Right lobe of liver (tissue), 6 donors: Measurements from ENCODE around the gene SLCO3A1. TPM values are rescaled to one million over a fixed set of nuclear protein-coding genes. Genes with fewer than 3 reads are reported as not detected.

ENCODE experiments used
- ATAC-seq, 4 donors: fragments of 200-7000 bp; cut with Tn5 transposase; one replicate each; pipeline ENCODE4 v1.9.1; 2020; ENCODE audit warnings: mild to moderate bottlenecking in 4 of 4, moderate library complexity in 4 of 4
- DNase-seq, 3 donors: peaks; one replicate each; pipeline ENCODE4 v3.0.0-alpha.2; 2020
- H3K27ac ChIP-seq, 3 donors: fragments of 200-600 bp; one replicate each; pipeline ENCODE4 v1.8.0; 2022
- H3K27me3 ChIP-seq, 2 donors: fragments of 200-600 bp; one replicate each; pipeline ENCODE4 v1.8.0; 2022
- H3K36me3 ChIP-seq, 4 donors: fragments of 200-600 bp; sonication (generic) in 1 of 4; one replicate each; pipeline versions ENCODE4 v1.5.1 to v1.8.0; 2017 to 2022; ENCODE audit warnings: control low read depth in 1 of 4
- H3K4me1 ChIP-seq, 4 donors: fragments of 200-600 bp; sonication (generic) in 1 of 4; one replicate each; pipeline versions ENCODE4 v1.5.1 to v1.8.0; 2017 to 2022; ENCODE audit warnings: control low read depth in 1 of 4
- H3K4me3 ChIP-seq, 3 donors: fragments of 200-600 bp; one replicate each; pipeline ENCODE4 v1.8.0; 2022
- H3K9me3 ChIP-seq, 4 donors: fragments of 200-600 bp; sonication (generic) in 1 of 4; one replicate each; pipeline versions ENCODE4 v1.5.1 to v1.8.0; 2017 to 2022; ENCODE audit warnings: control low read depth in 1 of 4
- POLR2A ChIP-seq: fragments of 450-650 bp; IDR thresholded peaks from one replicate; pipeline ENCODE4 v1.6.1; 2017; ENCODE audit warnings: antibody characterized with exemption, mild to moderate bottlenecking
- WGBS: methylation state at CpG from one replicate; pipeline ENCODE4 v1.1.6; 2018; ENCODE audit warnings: low coverage, low lambda C conversion rate; ENCODE audit not compliant: insufficient coverage; ENCODE audit errors: missing lambda C conversion rate; 5-methylcytosine and 5-hydroxymethylcytosine counted together
- intact Hi-C, 2 donors: fragments of 100-400 bp; cut with DNase I; formaldehyde crosslinking; loops; one replicate each; pipeline versions ENCODE4 v1.11.2 to v1.14.1; 2022
- total RNA-seq, 6 experiments: library from RNA; depleted of rRNA in 2 of 6; stranded (reverse); fragments of >200 nt in 2 of 6; fragmentation: NEBNext Ultra II Directional in 3 of 6; extraction: Animal tissue kit (Norgen Biotek cat#: 25700) in 3 of 6; gene quantifications; one replicate each; pipeline versions ENCODE4 v1.1.0 to v1.2.4, GENCODE V29; 2016 to 2023
- TF ChIP-seq, protein P1 (sequence below), 4 donors: fragments of 200-600 bp in 3 of 4; fragments of 450-650 bp in 1 of 4; IDR thresholded peaks; one replicate each; pipeline versions ENCODE4 v1.5.1 to v1.8.0; 2016 to 2022; ENCODE audit warnings: antibody characterized with exemption in 4 of 4, mild to moderate bottlenecking in 2 of 4
- donor health status: DM: no; HTN: yes; CAD: no.
- donor health status: DM: no; HTN: no; CAD: no.
- donor health status: DM: no; HTN: no; CAD: no.
- donor health status: DM: no; HTN: yes; CAD: no.
- donor health status: DM: no; HTN: yes; CAD: no.

Gene SLCO3A1
- total RNA-seq, 6 experiments from 2014 or later = 2.4 to 7.7 (median 3.7) TPM

DNA sequence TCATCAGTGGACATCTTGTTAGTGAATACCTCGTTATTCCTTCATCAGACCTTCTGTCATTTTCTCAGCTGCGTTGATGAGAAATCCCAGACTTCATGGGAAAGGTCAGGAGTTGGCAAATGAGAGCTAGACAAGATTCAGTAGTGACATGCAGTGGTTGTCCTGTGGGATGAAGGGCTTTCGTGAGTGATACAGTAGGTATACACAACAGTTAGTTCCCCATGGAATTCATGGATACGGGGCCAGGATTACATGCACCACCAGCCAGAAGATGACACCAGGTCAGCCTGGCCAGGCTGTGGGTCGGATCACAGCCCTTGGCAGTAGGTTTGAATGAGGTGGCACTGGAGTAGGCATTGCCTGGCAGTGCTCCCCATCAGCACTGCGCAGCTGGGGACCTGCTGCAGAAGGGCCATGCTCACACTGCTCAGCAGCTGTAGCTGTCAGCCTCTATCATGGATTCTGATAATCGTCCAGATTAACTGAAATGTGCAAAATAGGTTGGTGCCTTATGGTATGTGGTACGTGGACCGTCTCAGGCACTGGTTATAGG is 150.1 kb downstream of the SLCO3A1 start:
- Histone ChIP-seq H3K4me3 (no peak overlapping the region), H3K27me3 (no peaks in the 10 kb centered on the region), H3K4me1 (no peaks in the 10 kb centered on the region), H3K36me3 (no peaks in the 10 kb centered on the region), H3K9me3 (no peaks in the 10 kb centered on the region), H3K27ac (no peak overlapping the region)
- no peak for DNase-seq
- 86% methylated on average over 4 of the region's 9 CpGs for WGBS
- ATAC-seq = no peak
- intact Hi-C loops = no loop called here
- TF ChIP-seq POLR2A = no peak
- TF ChIP-seq, protein P1, sequence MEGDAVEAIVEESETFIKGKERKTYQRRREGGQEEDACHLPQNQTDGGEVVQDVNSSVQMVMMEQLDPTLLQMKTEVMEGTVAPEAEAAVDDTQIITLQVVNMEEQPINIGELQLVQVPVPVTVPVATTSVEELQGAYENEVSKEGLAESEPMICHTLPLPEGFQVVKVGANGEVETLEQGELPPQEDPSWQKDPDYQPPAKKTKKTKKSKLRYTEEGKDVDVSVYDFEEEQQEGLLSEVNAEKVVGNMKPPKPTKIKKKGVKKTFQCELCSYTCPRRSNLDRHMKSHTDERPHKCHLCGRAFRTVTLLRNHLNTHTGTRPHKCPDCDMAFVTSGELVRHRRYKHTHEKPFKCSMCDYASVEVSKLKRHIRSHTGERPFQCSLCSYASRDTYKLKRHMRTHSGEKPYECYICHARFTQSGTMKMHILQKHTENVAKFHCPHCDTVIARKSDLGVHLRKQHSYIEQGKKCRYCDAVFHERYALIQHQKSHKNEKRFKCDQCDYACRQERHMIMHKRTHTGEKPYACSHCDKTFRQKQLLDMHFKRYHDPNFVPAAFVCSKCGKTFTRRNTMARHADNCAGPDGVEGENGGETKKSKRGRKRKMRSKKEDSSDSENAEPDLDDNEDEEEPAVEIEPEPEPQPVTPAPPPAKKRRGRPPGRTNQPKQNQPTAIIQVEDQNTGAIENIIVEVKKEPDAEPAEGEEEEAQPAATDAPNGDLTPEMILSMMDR (IDR thresholded peaks at IDR 0.05) = no peak

DNA sequence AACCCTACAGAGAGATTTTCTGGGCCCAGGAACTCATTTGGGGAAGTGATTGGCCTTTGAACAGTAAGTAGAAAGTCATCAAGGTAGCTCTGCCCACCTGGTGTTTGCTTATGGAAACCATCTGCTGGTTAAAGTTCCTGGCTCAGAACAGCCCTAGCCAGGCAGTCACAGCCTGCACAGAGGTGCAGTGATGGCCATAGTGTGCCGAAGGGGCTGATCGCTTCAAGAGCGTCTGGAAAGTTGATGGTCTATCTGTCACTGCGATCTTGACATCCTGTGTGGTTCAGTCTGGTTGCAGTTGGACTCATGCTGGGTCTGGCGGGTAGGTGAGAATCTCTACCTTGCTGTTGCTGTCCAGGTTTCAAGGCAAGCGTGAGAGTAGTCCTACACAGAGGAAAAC is 151.6 kb downstream of the SLCO3A1 start:
- H3K27me3 ChIP-seq = no peaks in the 10 kb centered on the region
- H3K27ac ChIP-seq = no peak overlapping the region
- H3K4me3 ChIP-seq = no peak overlapping the region
- H3K36me3 ChIP-seq = no peaks in the 10 kb centered on the region
- H3K4me1 ChIP-seq = no peaks in the 10 kb centered on the region
- DNase-seq = no peak
- intact Hi-C loops = no loop called here
- WGBS = no CpG with 5 or more reads among the region's 6 CpGs
- ATAC-seq = no peak
- no peak for TF ChIP-seq POLR2A
- TF ChIP-seq, protein P1 (IDR thresholded peaks at IDR 0.05) = no peak
- no peaks in the 10 kb centered on the region for H3K9me3 ChIP-seq

GRCh38 chr15:92006186-92007028 is 152.9 kb downstream of the SLCO3A1 start:
- Histone ChIP-seq H3K27me3 (no peaks in the 10 kb centered on the region), H3K9me3 (no peaks in the 10 kb centered on the region), H3K4me1 (no peaks in the 10 kb centered on the region), H3K27ac (no peak overlapping the region), H3K36me3 (no peaks in the 10 kb centered on the region), H3K4me3 (no peak overlapping the region)
- WGBS = 70% methylated on average over 7 of the region's 7 CpGs
- intact Hi-C loops = no loop called here
- TF ChIP-seq, protein P1 (IDR thresholded peaks at IDR 0.05) = no peak
- TF ChIP-seq POLR2A = no peak
- ATAC-seq (peak in 1 of 4 donors; percentile 51), DNase-seq (no peak)

- no peaks in the 10 kb centered on the region for H3K9me3 ChIP-seq
- H3K27ac ChIP-seq = no peak overlapping the region
- intact Hi-C loops = no loop called here
- no peaks in the 10 kb centered on the region for H3K4me1 ChIP-seq
- DNase-seq = no peak
- no peaks in the 10 kb centered on the region for H3K27me3 ChIP-seq
- TF ChIP-seq, protein P1 (IDR thresholded peaks at IDR 0.05) = no peak
- TF ChIP-seq POLR2A = no peak
- H3K4me3 ChIP-seq = no peak overlapping the region
- WGBS = 59% methylated on average over 5 of the region's 6 CpGs
- no peaks in the 10 kb centered on the region for H3K36me3 ChIP-seq
- no peak for ATAC-seq
Measured at GRCh38 chr15:92009162-92009561, 155.7 kb downstream of the SLCO3A1 start.
